Measurements from ENCODE around the gene GBE1. TPM values are rescaled to one million over a fixed set of nuclear protein-coding genes. Genes with fewer than 3 reads are reported as not detected.

GBE1 gene
- total and polyA plus RNA-seq, 9 of the 15 experiments (the other 6 are each of a cell fraction or from before 2014, with no cell fraction given), result 7.9 to 25.6 (median 13.1) TPM

- TF ChIP-seq ZNF280A (IDR thresholded peaks at IDR 0.05; ENCODE audit: low read depth, partially characterized antibody) (no peak), HDAC1 (IDR thresholded peaks at IDR 0.05) (0 out of 4 replicates have a peak, but pooled peaks of 1 of the 2 experiments have one; percentile 17), NCOA2 (IDR thresholded peaks at IDR 0.05; ENCODE audit: partially characterized antibody in 2 of 2) (no peak), CBX3 (IDR thresholded peaks at IDR 0.05; ENCODE audit: borderline replicate concordance in 1 of 2, low read length in 2 of 2) (no peak), TFAM (CRISPR knock-in tag; conservative IDR thresholded peaks at IDR 0.05) (no peak), NR3C1 (CRISPR knock-in tag; IDR thresholded peaks at IDR 0.05) (no peak), KLF16 (IDR thresholded peaks at IDR 0.05) (no peak), ARID2 (IDR thresholded peaks at IDR 0.05) (no peak), ADNP (tag; IDR thresholded peaks at IDR 0.05) (no peak), ZNF398 (CRISPR knock-in tag; IDR thresholded peaks at IDR 0.05) (no peak), MAFK (IDR thresholded peaks at IDR 0.05; ENCODE audit: low read length) (0 out of 2 replicates have a peak, but pooled peaks have one; percentile 2), TCFL5 (CRISPR knock-in tag; conservative IDR thresholded peaks at IDR 0.05) (no peak)
- TF ChIP-seq, protein P1, sequence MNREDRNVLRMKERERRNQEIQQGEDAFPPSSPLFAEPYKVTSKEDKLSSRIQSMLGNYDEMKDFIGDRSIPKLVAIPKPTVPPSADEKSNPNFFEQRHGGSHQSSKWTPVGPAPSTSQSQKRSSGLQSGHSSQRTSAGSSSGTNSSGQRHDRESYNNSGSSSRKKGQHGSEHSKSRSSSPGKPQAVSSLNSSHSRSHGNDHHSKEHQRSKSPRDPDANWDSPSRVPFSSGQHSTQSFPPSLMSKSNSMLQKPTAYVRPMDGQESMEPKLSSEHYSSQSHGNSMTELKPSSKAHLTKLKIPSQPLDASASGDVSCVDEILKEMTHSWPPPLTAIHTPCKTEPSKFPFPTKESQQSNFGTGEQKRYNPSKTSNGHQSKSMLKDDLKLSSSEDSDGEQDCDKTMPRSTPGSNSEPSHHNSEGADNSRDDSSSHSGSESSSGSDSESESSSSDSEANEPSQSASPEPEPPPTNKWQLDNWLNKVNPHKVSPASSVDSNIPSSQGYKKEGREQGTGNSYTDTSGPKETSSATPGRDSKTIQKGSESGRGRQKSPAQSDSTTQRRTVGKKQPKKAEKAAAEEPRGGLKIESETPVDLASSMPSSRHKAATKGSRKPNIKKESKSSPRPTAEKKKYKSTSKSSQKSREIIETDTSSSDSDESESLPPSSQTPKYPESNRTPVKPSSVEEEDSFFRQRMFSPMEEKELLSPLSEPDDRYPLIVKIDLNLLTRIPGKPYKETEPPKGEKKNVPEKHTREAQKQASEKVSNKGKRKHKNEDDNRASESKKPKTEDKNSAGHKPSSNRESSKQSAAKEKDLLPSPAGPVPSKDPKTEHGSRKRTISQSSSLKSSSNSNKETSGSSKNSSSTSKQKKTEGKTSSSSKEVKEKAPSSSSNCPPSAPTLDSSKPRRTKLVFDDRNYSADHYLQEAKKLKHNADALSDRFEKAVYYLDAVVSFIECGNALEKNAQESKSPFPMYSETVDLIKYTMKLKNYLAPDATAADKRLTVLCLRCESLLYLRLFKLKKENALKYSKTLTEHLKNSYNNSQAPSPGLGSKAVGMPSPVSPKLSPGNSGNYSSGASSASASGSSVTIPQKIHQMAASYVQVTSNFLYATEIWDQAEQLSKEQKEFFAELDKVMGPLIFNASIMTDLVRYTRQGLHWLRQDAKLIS (CRISPR knock-in tag; IDR thresholded peaks at IDR 0.05), result peak; percentile 27; the same call in 1 of the 2 replicates
- TF ChIP-seq, protein P2, sequence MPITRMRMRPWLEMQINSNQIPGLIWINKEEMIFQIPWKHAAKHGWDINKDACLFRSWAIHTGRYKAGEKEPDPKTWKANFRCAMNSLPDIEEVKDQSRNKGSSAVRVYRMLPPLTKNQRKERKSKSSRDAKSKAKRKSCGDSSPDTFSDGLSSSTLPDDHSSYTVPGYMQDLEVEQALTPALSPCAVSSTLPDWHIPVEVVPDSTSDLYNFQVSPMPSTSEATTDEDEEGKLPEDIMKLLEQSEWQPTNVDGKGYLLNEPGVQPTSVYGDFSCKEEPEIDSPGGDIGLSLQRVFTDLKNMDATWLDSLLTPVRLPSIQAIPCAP (CRISPR knock-in tag; IDR thresholded peaks at IDR 0.05; ENCODE audit: borderline replicate concordance), result no peak
- TF ChIP-seq, protein P3, sequence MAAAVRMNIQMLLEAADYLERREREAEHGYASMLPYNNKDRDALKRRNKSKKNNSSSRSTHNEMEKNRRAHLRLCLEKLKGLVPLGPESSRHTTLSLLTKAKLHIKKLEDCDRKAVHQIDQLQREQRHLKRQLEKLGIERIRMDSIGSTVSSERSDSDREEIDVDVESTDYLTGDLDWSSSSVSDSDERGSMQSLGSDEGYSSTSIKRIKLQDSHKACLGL (CRISPR knock-in tag; IDR thresholded peaks at IDR 0.05; ENCODE audit: borderline replicate concordance, poor library complexity, severe bottlenecking), result no peak
Measured at GRCh38 chr3:81760924-81761903, at the start of gene GBE1 (continued).
